Hepatocyte (in vitro differentiated cells): Measurements from ENCODE around the gene DCAF5.

Experiments used
- CTCF ChIP-seq: fragments of 200-600 bp; sonication (generic); IDR thresholded peaks from 2 replicates; pipeline ENCODE4 v1.5.1; 2016; ENCODE audit warnings: antibody characterized with exemption, mild to moderate bottlenecking; ENCODE audit not compliant: poor library complexity
- EZH2 ChIP-seq: fragments of 200-600 bp; sonication (generic); IDR thresholded peaks from 2 replicates; pipeline ENCODE4 v1.6.1; 2016; ENCODE audit warnings: antibody characterized with exemption, mild to moderate bottlenecking, borderline replicate concordance
- EZH2phosphoT487 ChIP-seq: fragments of 200-600 bp; sonication (generic); IDR thresholded peaks from one replicate; pipeline ENCODE4 v1.6.1; 2018; ENCODE audit warnings: antibody characterized with exemption, mild to moderate bottlenecking, low read depth, moderate library complexity; ENCODE audit not compliant: unreplicated experiment, severe bottlenecking

GRCh38 chr14:69183735-69184134 is 30.8 kb upstream of the DCAF5 start:
- TF ChIP-seq CTCF (no peak), EZH2phosphoT487 (no peak), EZH2 (no peak)
